Peyer's patch (tissue), 4 donors: Measurements from ENCODE around the gene TRPC4.

Source experiments
- CTCF ChIP-seq, 6 experiments: fragments of 450-650 bp in 4 of 6; fragments of 200-600 bp in 2 of 6; sonication (generic) in 1 of 6; IDR thresholded peaks; one replicate each; pipeline ENCODE4 v1.5.1; 2017 to 2019; ENCODE audit warnings: antibody characterized with exemption in 6 of 6, mild to moderate bottlenecking in 3 of 6, moderate library complexity in 1 of 6
- POLR2A ChIP-seq, 2 donors: fragments of 450-650 bp; IDR thresholded peaks; one replicate each; pipeline ENCODE4 v1.5.1; 2017; ENCODE audit warnings: antibody characterized with exemption in 2 of 2, mild to moderate bottlenecking in 2 of 2, moderate library complexity in 2 of 2

GRCh38 chr13:37751025-37751424 lies 118.5 kb downstream of the TRPC4 start:
- TF ChIP-seq CTCF (IDR thresholded peaks at IDR 0.05) (no peak), POLR2A (IDR thresholded peaks at IDR 0.05) (no peak)
